ENCODE measurements around the gene SULT1C2. TPM values are rescaled to one million over a fixed set of nuclear protein-coding genes. Genes with fewer than 3 reads are reported as not detected.

Gene SULT1C2
- total RNA-seq, 4 donors from 2014 or later = 2.8 to 3.6 TPM; not detected in 2

DNA sequence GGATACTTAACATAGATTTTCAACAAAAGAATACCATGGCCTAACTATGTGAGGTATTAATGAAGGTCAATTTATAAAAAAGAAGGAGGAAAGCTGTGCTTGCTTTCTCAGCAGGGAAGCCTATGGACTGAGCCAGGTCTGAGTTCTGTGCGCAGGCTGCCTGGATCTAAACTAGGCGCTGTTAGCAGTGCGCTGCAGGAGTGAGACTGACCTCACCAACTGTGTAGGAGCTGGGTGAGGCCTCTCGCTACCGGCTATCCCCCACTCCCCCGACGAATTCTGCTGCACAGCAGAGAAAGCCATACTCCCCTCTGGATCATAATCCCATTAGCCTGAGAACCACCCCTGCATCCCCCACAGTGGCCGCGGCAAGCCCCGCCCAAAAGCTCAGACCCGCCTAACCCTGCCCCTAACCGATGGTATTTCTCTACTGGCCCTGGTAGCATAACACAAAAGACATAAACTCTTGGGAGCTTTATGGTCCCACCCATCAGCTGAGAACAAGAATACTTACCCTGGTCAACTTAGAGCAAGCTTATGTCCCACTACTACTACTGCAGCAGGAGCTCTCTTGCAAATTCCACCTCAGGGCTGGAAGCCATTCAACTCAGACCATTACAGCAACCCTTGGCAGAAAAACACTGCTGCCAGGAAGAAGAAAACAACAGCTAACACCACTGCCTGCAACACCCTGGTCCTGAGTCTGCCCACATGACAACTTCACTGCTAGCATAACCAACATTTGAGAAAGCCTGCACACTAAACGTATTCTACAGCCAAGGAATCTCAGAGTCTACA is 28.0 kb downstream of the SULT1C2 start:
- intact Hi-C loops (cut with DNase I; ENCODE audit: low total_unique reads) = no loop called here
- Histone ChIP-seq H3K27ac (peak overlapping the region in 1 of 2 donors; percentile 21), H3K4me1 (peaks cover 0 to 4% of the 10 kb centered on the region in 2 donors), H3K36me3 (no peaks in the 10 kb centered on the region), H3K27me3 (no peaks in the 10 kb centered on the region), H3K9me3 (no peaks in the 10 kb centered on the region), H3K4me3 (no peak overlapping the region)
- no peak for DNase-seq
- TF ChIP-seq POLR2A (IDR thresholded peaks at IDR 0.05) = no peak
- TF ChIP-seq, protein P1, sequence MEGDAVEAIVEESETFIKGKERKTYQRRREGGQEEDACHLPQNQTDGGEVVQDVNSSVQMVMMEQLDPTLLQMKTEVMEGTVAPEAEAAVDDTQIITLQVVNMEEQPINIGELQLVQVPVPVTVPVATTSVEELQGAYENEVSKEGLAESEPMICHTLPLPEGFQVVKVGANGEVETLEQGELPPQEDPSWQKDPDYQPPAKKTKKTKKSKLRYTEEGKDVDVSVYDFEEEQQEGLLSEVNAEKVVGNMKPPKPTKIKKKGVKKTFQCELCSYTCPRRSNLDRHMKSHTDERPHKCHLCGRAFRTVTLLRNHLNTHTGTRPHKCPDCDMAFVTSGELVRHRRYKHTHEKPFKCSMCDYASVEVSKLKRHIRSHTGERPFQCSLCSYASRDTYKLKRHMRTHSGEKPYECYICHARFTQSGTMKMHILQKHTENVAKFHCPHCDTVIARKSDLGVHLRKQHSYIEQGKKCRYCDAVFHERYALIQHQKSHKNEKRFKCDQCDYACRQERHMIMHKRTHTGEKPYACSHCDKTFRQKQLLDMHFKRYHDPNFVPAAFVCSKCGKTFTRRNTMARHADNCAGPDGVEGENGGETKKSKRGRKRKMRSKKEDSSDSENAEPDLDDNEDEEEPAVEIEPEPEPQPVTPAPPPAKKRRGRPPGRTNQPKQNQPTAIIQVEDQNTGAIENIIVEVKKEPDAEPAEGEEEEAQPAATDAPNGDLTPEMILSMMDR (IDR thresholded peaks at IDR 0.05) = no peak

DNA sequence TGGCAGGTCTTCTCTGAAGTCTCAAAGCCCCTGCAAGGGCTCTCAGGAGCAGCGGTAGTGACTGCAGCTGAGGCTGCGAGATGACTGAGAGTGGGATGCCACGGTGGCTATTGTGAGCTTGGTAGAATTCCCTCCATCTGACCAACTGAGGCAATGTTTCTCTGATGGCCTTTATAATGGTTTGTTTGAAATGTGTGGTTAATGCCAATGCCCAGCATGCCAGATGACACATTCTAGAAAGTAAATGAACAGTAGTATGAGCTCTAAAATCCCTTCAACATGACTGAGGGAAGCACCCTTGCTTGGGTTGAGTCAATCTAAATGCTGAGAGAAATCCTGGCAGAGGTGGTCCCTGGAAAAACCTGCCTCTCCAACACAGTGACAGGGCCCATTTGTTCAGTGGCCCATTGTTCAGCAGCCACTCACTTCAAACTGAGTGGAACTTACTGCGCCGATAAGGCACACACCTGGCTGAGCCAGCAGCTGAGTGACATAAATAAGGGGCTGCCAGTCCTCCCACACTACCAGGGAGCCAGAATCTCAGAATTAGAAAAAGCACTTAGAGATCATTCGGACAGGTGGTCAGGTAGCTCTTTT is 31.7 kb downstream of the SULT1C2 start:
- no peaks in the 10 kb centered on the region for H3K36me3 ChIP-seq
- no peak overlapping the region for H3K4me3 ChIP-seq
- intact Hi-C loops (cut with DNase I; ENCODE audit: low total_unique reads) = no loop called here
- H3K27me3 ChIP-seq = no peaks in the 10 kb centered on the region
- no peak overlapping the region for H3K27ac ChIP-seq
- DNase-seq = no peak
- no peaks in the 10 kb centered on the region for H3K9me3 ChIP-seq
- peaks cover 0 to 4% of the 10 kb centered on the region in 2 donors for H3K4me1 ChIP-seq
- TF ChIP-seq, protein P1 (IDR thresholded peaks at IDR 0.05) = no peak
- TF ChIP-seq POLR2A (IDR thresholded peaks at IDR 0.05) = no peak

DNA sequence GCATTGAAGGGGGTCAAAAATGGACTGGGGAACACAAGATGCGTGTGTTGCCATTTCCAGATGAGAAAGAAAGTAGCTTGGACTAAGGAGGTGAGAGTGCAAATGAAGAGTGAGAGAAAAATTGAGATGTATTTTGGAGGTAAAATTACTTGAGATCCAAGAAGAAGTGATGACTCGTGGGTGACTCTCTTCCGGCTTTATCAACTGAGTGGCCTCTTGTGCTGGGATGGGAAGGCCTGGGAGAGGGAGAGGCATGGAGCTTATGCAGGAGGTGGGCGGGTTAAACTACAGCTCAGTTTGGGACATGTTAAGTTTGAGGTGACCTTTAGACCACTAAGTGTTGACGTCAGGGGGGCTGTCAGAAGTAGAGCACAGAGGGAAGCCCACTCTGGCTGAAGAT is 34.9 kb downstream of the SULT1C2 start:
- Histone ChIP-seq H3K4me3 (no peak overlapping the region), H3K27me3 (no peaks in the 10 kb centered on the region), H3K9me3 (no peaks in the 10 kb centered on the region), H3K36me3 (no peaks in the 10 kb centered on the region), H3K27ac (no peak overlapping the region), H3K4me1 (no peaks in the 10 kb centered on the region)
- TF ChIP-seq POLR2A (IDR thresholded peaks at IDR 0.05) = no peak
- TF ChIP-seq, protein P1 (IDR thresholded peaks at IDR 0.05) = no peak
- no peak for DNase-seq
- intact Hi-C loops (cut with DNase I; ENCODE audit: low total_unique reads) = no loop called here

DNA sequence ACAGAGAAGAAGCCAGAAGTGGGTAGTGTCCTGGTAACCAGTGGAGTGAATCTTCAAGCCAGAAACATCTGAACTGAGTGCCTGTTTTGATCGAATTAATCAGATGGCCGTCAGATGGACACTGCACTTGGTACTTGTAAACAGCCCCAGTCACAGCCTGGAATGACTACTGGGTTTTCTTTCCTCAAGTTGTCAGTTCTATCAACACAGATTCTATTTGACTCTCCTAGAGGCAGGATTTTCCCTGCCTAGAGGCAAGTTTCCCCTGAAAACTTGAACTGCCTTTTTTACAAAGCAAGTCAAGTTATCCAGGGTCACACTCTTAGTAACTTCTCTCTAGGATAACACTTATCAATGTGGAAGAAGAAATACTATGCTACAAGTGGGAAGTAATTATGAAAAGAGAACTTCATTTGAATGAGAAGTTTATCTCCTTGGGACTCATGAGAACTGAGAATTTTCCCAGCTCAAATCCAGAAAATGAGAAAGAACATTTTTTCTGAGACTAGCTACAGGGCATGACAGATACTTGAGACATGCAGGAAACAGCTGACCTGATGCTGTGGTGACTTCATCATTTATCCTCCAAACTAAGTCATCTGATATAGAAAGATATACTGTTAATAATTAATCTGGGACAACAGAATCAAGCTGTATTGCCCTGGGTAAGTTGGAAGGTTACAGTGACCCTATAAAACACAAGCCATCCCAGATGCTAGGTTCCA is 36.0 kb downstream of the SULT1C2 start:
- no peaks in the 10 kb centered on the region for H3K36me3 ChIP-seq
- no peak overlapping the region for H3K4me3 ChIP-seq
- no peak for DNase-seq
- no peaks in the 10 kb centered on the region for H3K4me1 ChIP-seq
- no peak for TF ChIP-seq POLR2A (IDR thresholded peaks at IDR 0.05)
- TF ChIP-seq, protein P1 (IDR thresholded peaks at IDR 0.05) = no peak
- H3K9me3 ChIP-seq = no peaks in the 10 kb centered on the region
- H3K27me3 ChIP-seq = no peaks in the 10 kb centered on the region
- intact Hi-C loops (cut with DNase I; ENCODE audit: low total_unique reads) = no loop called here
- H3K27ac ChIP-seq = no peak overlapping the region

DNA sequence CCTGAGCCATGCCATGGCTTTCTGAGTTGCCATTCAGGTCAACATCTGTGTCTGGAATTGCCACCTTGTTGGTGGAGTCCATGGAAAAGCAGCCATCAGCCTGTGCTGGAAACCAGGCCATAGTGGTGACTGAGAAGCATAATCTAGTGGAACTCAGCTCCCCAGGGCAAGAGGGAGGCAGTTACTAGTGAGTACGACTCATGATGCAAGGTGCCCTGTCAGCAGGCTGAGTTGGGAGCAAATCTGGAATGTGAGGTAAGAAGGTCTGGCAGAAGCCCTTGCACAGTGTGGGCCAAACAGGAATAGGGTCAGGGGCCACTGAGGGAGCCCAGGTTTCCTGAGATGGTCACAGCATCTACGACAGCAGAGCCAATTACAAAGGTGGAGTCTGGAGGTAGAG is 37.1 kb downstream of the SULT1C2 start:
- intact Hi-C loops (cut with DNase I; ENCODE audit: low total_unique reads) = no loop called here
- no peak for DNase-seq
- Histone ChIP-seq H3K4me3 (no peak overlapping the region), H3K27me3 (no peaks in the 10 kb centered on the region), H3K27ac (no peak overlapping the region), H3K36me3 (no peaks in the 10 kb centered on the region), H3K9me3 (no peaks in the 10 kb centered on the region), H3K4me1 (no peaks in the 10 kb centered on the region)
- TF ChIP-seq, protein P1 (IDR thresholded peaks at IDR 0.05) = no peak
- TF ChIP-seq POLR2A (IDR thresholded peaks at IDR 0.05) = no peak
